Upper lobe of left lung (tissue), 4 donors: ENCODE data around the gene ABAT.
"Not testable (repeated sequence)": the region's sequence is repeated elsewhere in the genome, so short reads cannot be mapped to it uniquely, and the experiment has no call there.

Experiments used
- POLR2A ChIP-seq, 4 donors: fragments of 450-650 bp; IDR thresholded peaks; one replicate each; pipeline ENCODE4 v1.5.1; 2016 to 2017; ENCODE audit warnings: antibody characterized with exemption in 4 of 4, mild to moderate bottlenecking in 2 of 4
- TF ChIP-seq, protein P1 (sequence below), 6 experiments: fragments of 450-650 bp in 4 of 6; fragments of 200-600 bp in 2 of 6; sonication (generic) in 2 of 6; IDR thresholded peaks; one replicate each; pipeline ENCODE4 v1.5.1; 2016 to 2019; ENCODE audit warnings: antibody characterized with exemption in 6 of 6

DNA sequence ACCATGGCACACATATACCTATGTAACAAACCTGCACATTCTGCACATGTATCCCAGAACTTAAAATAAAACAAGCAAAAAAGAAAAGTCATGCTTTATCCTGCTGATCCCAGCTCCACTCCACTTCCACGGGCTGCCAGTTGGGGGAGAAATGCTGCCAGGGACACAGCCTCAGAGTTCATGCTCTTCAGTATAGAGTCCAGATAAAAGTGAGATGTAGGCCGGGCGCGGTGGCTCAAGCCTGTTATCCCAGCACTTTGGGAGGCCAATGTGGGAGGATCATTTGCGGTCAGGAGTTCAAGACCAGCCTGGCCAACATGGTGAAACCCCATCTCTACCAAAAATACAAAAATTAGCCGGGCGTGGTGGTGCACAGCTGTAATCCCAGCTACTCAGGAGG lies 22.5 kb upstream of the ABAT start:
- TF ChIP-seq, protein P1, sequence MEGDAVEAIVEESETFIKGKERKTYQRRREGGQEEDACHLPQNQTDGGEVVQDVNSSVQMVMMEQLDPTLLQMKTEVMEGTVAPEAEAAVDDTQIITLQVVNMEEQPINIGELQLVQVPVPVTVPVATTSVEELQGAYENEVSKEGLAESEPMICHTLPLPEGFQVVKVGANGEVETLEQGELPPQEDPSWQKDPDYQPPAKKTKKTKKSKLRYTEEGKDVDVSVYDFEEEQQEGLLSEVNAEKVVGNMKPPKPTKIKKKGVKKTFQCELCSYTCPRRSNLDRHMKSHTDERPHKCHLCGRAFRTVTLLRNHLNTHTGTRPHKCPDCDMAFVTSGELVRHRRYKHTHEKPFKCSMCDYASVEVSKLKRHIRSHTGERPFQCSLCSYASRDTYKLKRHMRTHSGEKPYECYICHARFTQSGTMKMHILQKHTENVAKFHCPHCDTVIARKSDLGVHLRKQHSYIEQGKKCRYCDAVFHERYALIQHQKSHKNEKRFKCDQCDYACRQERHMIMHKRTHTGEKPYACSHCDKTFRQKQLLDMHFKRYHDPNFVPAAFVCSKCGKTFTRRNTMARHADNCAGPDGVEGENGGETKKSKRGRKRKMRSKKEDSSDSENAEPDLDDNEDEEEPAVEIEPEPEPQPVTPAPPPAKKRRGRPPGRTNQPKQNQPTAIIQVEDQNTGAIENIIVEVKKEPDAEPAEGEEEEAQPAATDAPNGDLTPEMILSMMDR (IDR thresholded peaks at IDR 0.05), result not testable (repeated sequence)
- not testable (repeated sequence) for TF ChIP-seq POLR2A (IDR thresholded peaks at IDR 0.05)
